H9 (cell line): Measurements from ENCODE around the gene MCF2L2. TPM values are rescaled to one million over a fixed set of nuclear protein-coding genes. Genes with fewer than 3 reads are reported as not detected.

Source experiments
- DNase-seq: peaks from one replicate; pipeline ENCODE4 v3.0.0-alpha.2; 2017
- H2AFZ ChIP-seq: one replicate; pipeline ENCODE4 v1.6.1; 2013; ENCODE audit warnings: mild to moderate bottlenecking, low read length, control low read depth, moderate library complexity
- H2AK5ac ChIP-seq: 2 replicates; pipeline ENCODE4 v1.6.1; 2013; ENCODE audit warnings: low read length, control low read depth, mixed read lengths; ENCODE audit not compliant: insufficient read length
- H2BK120ac ChIP-seq: one replicate; pipeline ENCODE4 v1.6.1; 2013; ENCODE audit warnings: low read depth, mild to moderate bottlenecking, low read length, control low read depth, inconsistent platforms; ENCODE audit not compliant: poor library complexity, severe bottlenecking
- H2BK12ac ChIP-seq: 2 replicates; pipeline ENCODE4 v1.6.1; 2013; ENCODE audit warnings: low read length, control low read depth, mixed read lengths, low read depth; ENCODE audit not compliant: insufficient read length
- H2BK15ac ChIP-seq: 2 replicates; pipeline ENCODE4 v1.6.1; 2013; ENCODE audit warnings: low read depth, low read length, control low read depth
- H2BK20ac ChIP-seq: one replicate; pipeline ENCODE4 v1.6.1; 2013; ENCODE audit warnings: low read depth, mild to moderate bottlenecking, low read length, control low read depth, inconsistent platforms; ENCODE audit not compliant: poor library complexity, severe bottlenecking
- H2BK5ac ChIP-seq: 2 replicates; pipeline ENCODE4 v1.6.1; 2013; ENCODE audit warnings: low read length, control low read depth, mixed read lengths; ENCODE audit not compliant: insufficient read length
- H3K14ac ChIP-seq: 2 replicates; pipeline ENCODE4 v1.6.1; 2013; ENCODE audit warnings: low read length, control low read depth; ENCODE audit not compliant: insufficient read depth
- H3K18ac ChIP-seq: 2 replicates; pipeline ENCODE4 v1.6.1; 2013; ENCODE audit warnings: low read depth, mild to moderate bottlenecking, mixed read lengths, low read length, control low read depth; ENCODE audit not compliant: insufficient read length
- H3K23ac ChIP-seq: 2 replicates; pipeline ENCODE4 v1.6.1; 2013; ENCODE audit warnings: low read length, control low read depth, mixed read lengths, low read depth; ENCODE audit not compliant: insufficient read length
- H3K23me2 ChIP-seq: 2 replicates; pipeline ENCODE4 v1.6.1; 2013; ENCODE audit warnings: low read depth, mild to moderate bottlenecking, mixed read lengths, low read length, control low read depth; ENCODE audit not compliant: insufficient read length, poor library complexity, severe bottlenecking
- H3K27ac ChIP-seq: 2 replicates; pipeline ENCODE4 v1.5.1; 2013; ENCODE audit warnings: low read length, control low read depth, mixed read lengths, low read depth; ENCODE audit not compliant: insufficient read length
- H3K27me3 ChIP-seq: 2 replicates; pipeline ENCODE4 v1.6.1; 2013; ENCODE audit warnings: low read length, control low read depth, inconsistent platforms; ENCODE audit not compliant: insufficient read depth
- H3K4ac ChIP-seq: 2 replicates; pipeline ENCODE4 v1.6.1; 2013; ENCODE audit warnings: low read depth, mild to moderate bottlenecking, control low read depth, inconsistent platforms, low read length, moderate library complexity
- H3K4me1 ChIP-seq: 2 replicates; pipeline ENCODE4 v1.6.1; 2013; ENCODE audit warnings: low read length, control low read depth, inconsistent platforms; ENCODE audit not compliant: insufficient read depth
- H3K4me2 ChIP-seq: 2 replicates; pipeline ENCODE4 v1.6.1; 2013; ENCODE audit warnings: low read length, control low read depth, mixed read lengths; ENCODE audit not compliant: insufficient read length, insufficient read depth
- H3K56ac ChIP-seq: 2 replicates; pipeline ENCODE4 v1.6.1; 2013; ENCODE audit warnings: low read depth, mild to moderate bottlenecking, mixed read lengths, low read length, control low read depth; ENCODE audit not compliant: insufficient read length
- H3K79me1 ChIP-seq: 2 replicates; pipeline ENCODE4 v1.6.1; 2013; ENCODE audit warnings: low read depth, mild to moderate bottlenecking, moderate library complexity, low read length, control low read depth, inconsistent platforms; ENCODE audit not compliant: insufficient read depth, poor library complexity, severe bottlenecking
- H3K79me2 ChIP-seq: 2 replicates; pipeline ENCODE4 v1.6.1; 2013; ENCODE audit warnings: low read length, control low read depth, inconsistent platforms; ENCODE audit not compliant: insufficient read depth
- H3K9ac ChIP-seq: 2 replicates; pipeline ENCODE4 v1.6.1; 2013; ENCODE audit warnings: low read length, control low read depth, mixed read lengths; ENCODE audit not compliant: insufficient read length; ENCODE audit errors: extremely low read depth
- H3K9me3 ChIP-seq: one replicate; pipeline ENCODE4 v1.6.1; 2013; ENCODE audit warnings: low read depth, low read length, inconsistent platforms; ENCODE audit not compliant: control insufficient read depth
- H3T11ph ChIP-seq: one replicate; pipeline ENCODE4 v1.6.1; 2013; ENCODE audit warnings: mild to moderate bottlenecking, low read length, control low read depth, inconsistent platforms
- H4K20me1 ChIP-seq: one replicate; pipeline ENCODE4 v1.6.1; 2013; ENCODE audit not compliant: control insufficient read depth, insufficient read length, insufficient read depth
- H4K5ac ChIP-seq: 2 replicates; pipeline ENCODE4 v1.6.1; 2013; ENCODE audit warnings: low read depth, mild to moderate bottlenecking, mixed read lengths, low read length, control low read depth; ENCODE audit not compliant: insufficient read length
- H4K8ac ChIP-seq: replicated peaks from 2 replicates; pipeline ENCODE4 v1.6.1; 2013; ENCODE audit warnings: low read length, control low read depth, mixed read lengths, low read depth; ENCODE audit not compliant: insufficient read length
- H4K91ac ChIP-seq: 2 replicates; pipeline ENCODE4 v1.6.1; 2013; ENCODE audit warnings: low read depth, mild to moderate bottlenecking, moderate library complexity, mixed read lengths, low read length, control low read depth; ENCODE audit not compliant: insufficient read length
- H3K27ac Mint-ChIP-seq, 3 experiments: 2 replicates in 2 of 3; 3 replicates in 1 of 3; pipeline ENCODE4 v1.8.0; 2020 to 2021; ENCODE audit warnings: mixed read lengths in 3 of 3, mild to moderate bottlenecking in 1 of 3, moderate library complexity in 1 of 3
- H3K27me3 Mint-ChIP-seq: 2 replicates; pipeline ENCODE4 v1.8.0; 2021; ENCODE audit warnings: low read depth, mild to moderate bottlenecking, moderate library complexity, mixed read lengths
- H3K36me3 Mint-ChIP-seq, 3 experiments: 2 replicates in 2 of 3; 3 replicates in 1 of 3; pipeline ENCODE4 v1.8.0; 2020 to 2021; ENCODE audit warnings: low read depth in 3 of 3, mixed read lengths in 3 of 3; ENCODE audit not compliant: insufficient read depth in 1 of 3
- H3K4me1 Mint-ChIP-seq, 2 experiments: 2 replicates each; pipeline ENCODE4 v1.8.0; 2020; ENCODE audit warnings: mixed read lengths in 2 of 2
- H3K4me3 Mint-ChIP-seq, 2 experiments: 2 replicates in 1 of 2; 3 replicates in 1 of 2; pipeline ENCODE4 v1.8.0; 2020 to 2021; ENCODE audit warnings: mild to moderate bottlenecking in 2 of 2, mixed read lengths in 2 of 2, moderate library complexity in 1 of 2
- H3K9me3 Mint-ChIP-seq, 2 experiments: 2 replicates in 1 of 2; 3 replicates in 1 of 2; pipeline ENCODE4 v1.8.0; 2020; ENCODE audit warnings: mild to moderate bottlenecking in 2 of 2, mixed read lengths in 2 of 2, moderate library complexity in 1 of 2
- CTCF ChIP-seq: fragments of 200-600 bp; sonication (generic); conservative IDR thresholded peaks from 3 replicates; pipeline ENCODE4 v1.8.0; 2021; ENCODE audit warnings: antibody characterized with exemption, mild to moderate bottlenecking
- WGBS: extraction: QIAGEN DNeasy Blood & Tissue Kit; methylation state at CpG from one replicate; pipeline ENCODE4 v1.1.7; 2013; ENCODE audit warnings: missing lambda C conversion rate, low lambda C conversion rate, mixed read lengths; ENCODE audit not compliant: insufficient read length; ENCODE audit errors: extremely low coverage; 5-methylcytosine and 5-hydroxymethylcytosine counted together
- total RNA-seq: library from RNA; stranded (reverse); gene quantifications from 2 replicates; pipeline ENCODE4 v1.2.1, GENCODE V29; 2021

MCF2L2 gene
- total RNA-seq, 1 experiment from 2014 or later = 6.4 TPM

- H4K8ac ChIP-seq = no peak overlapping the region
- Mint-ChIP-seq H3K4me3 (no peak overlapping the region), H3K36me3 (no peaks in the 10 kb centered on the region), H3K27me3 (no peaks in the 10 kb centered on the region), H3K4me1 (peaks cover 9 to 10% of the 10 kb centered on the region in 2 experiments), H3K9me3 (no peaks in the 10 kb centered on the region), H3K27ac (no peak overlapping the region)
- no peak overlapping the region for H3K23ac ChIP-seq
- H2AFZ ChIP-seq = no peak overlapping the region
- no peak overlapping the region for H3K18ac ChIP-seq
- TF ChIP-seq CTCF = no peak
- no peak overlapping the region for H2BK15ac ChIP-seq
- no peak overlapping the region for H2BK5ac ChIP-seq
- H3K4ac ChIP-seq = no peak overlapping the region
- no peak overlapping the region for H3T11ph ChIP-seq
- H3K27me3 ChIP-seq = no peaks in the 10 kb centered on the region
- no CpG with 5 or more reads among the region's 1 CpG for WGBS
- H4K20me1 ChIP-seq = no peaks in the 10 kb centered on the region
- H2BK120ac ChIP-seq = no peak overlapping the region
- no peak overlapping the region for H2BK20ac ChIP-seq
- H3K23me2 ChIP-seq = no peaks in the 10 kb centered on the region
- H2AK5ac ChIP-seq = no peak overlapping the region
- H3K9ac ChIP-seq = no peak overlapping the region
- no peak overlapping the region for H2BK12ac ChIP-seq
- no peak overlapping the region for H3K56ac ChIP-seq
- no peaks in the 10 kb centered on the region for H3K4me1 ChIP-seq
- no peak overlapping the region for H4K5ac ChIP-seq
- H3K27ac ChIP-seq = no peak overlapping the region
- no peak overlapping the region for H3K4me2 ChIP-seq
- H3K79me1 ChIP-seq = no peaks in the 10 kb centered on the region
- no peak for DNase-seq
- no peak overlapping the region for H3K14ac ChIP-seq
- H3K9me3 ChIP-seq = no peaks in the 10 kb centered on the region
- no peaks in the 10 kb centered on the region for H3K79me2 ChIP-seq
- no peak overlapping the region for H4K91ac ChIP-seq
Observed at GRCh38 chr3:183401678-183402077, 26.7 kb downstream of the MCF2L2 start.
